GM12892 (cell line): Measurements from ENCODE around the gene LENG9.

Experiments
- POLR2A ChIP-seq: IDR thresholded peaks from 2 replicates; pipeline ENCODE4 v1.6.1; 2011; ENCODE audit warnings: low read depth, low read length, control low read depth
- POLR2AphosphoS5 ChIP-seq: IDR thresholded peaks from 2 replicates; pipeline ENCODE4 v1.6.1; 2011; ENCODE audit warnings: low read depth, low read length, control low read depth
- TAF1 ChIP-seq: IDR thresholded peaks from 2 replicates; pipeline ENCODE4 v1.6.1; 2011; ENCODE audit warnings: low read depth, mild to moderate bottlenecking, control low read depth, low read length, borderline replicate concordance

GRCh38 chr19:54464044-54464629 is 559 bp upstream of the LENG9 start:
- TF ChIP-seq POLR2A (no peak), POLR2AphosphoS5 (no peak), TAF1 (no peak)
